Type B pancreatic cell (in vitro differentiated cells): ENCODE measurements around the gene CUL4B. TPM values are rescaled to one million over a fixed set of nuclear protein-coding genes. Genes with fewer than 3 reads are reported as not detected.

Experiments
- DNase-seq: peaks from one replicate; pipeline ENCODE4 v3.0.0; 2021; ENCODE audit warnings: mixed read lengths; ENCODE audit not compliant: unreplicated experiment; ENCODE audit errors: extremely low spot score
- H3K27ac Mint-ChIP-seq: 2 replicates; pipeline ENCODE4 v1.8.0; 2021; ENCODE audit warnings: mild to moderate bottlenecking, mixed read lengths
- H3K27me3 Mint-ChIP-seq: 2 replicates; pipeline ENCODE4 v1.8.0; 2021; ENCODE audit warnings: mixed read lengths
- H3K36me3 Mint-ChIP-seq: 2 replicates; pipeline ENCODE4 v1.8.0; 2021; ENCODE audit warnings: mixed read lengths
- H3K4me1 Mint-ChIP-seq: one replicate; pipeline ENCODE4 v1.8.0; 2021; ENCODE audit warnings: mixed read lengths; ENCODE audit not compliant: unreplicated experiment
- H3K4me3 Mint-ChIP-seq: 2 replicates; pipeline ENCODE4 v1.8.0; 2021; ENCODE audit warnings: mild to moderate bottlenecking, mixed read lengths
- H3K9me3 Mint-ChIP-seq: 2 replicates; pipeline ENCODE4 v1.8.0; 2021; ENCODE audit warnings: mixed read lengths
- CTCF ChIP-seq: fragments of 200-600 bp; sonication (generic); conservative IDR thresholded peaks from 2 replicates; pipeline ENCODE4 v1.5.0; 2021; ENCODE audit warnings: antibody characterized with exemption, mild to moderate bottlenecking
- total RNA-seq: library from RNA; stranded (reverse); gene quantifications from 2 replicates; pipeline ENCODE4 v1.2.1, GENCODE V29; 2021; ENCODE audit warnings: low replicate concordance

The CUL4B gene
- total RNA-seq, 1 donor from 2014 or later: 51.8 TPM

- Mint-ChIP-seq H3K4me1 (no peaks in the 10 kb centered on the region), H3K9me3 (no peaks in the 10 kb centered on the region), H3K36me3 (no peaks in the 10 kb centered on the region), H3K4me3 (no peak overlapping the region), H3K27me3 (no peaks in the 10 kb centered on the region), H3K27ac (no peak overlapping the region)
- TF ChIP-seq CTCF: no peak
- DNase-seq: no peak
Measured at GRCh38 chrX:120570011-120570600, 9.3 kb upstream of the CUL4B start.

- DNase-seq: no peak
- Mint-ChIP-seq H3K27ac (no peak overlapping the region), H3K9me3 (no peaks in the 10 kb centered on the region), H3K27me3 (no peaks in the 10 kb centered on the region), H3K4me3 (no peak overlapping the region), H3K4me1 (no peaks in the 10 kb centered on the region), H3K36me3 (no peaks in the 10 kb centered on the region)
- TF ChIP-seq CTCF: no peak
Measured at GRCh38 chrX:120568609-120569008, 7.8 kb upstream of the CUL4B start.

GRCh38 chrX:120568035-120568434 lies 7.3 kb upstream of the CUL4B start:
- peak overlapping the region; percentile 90 for H3K27ac Mint-ChIP-seq
- H3K9me3 Mint-ChIP-seq: no peaks in the 10 kb centered on the region
- no peaks in the 10 kb centered on the region for H3K4me1 Mint-ChIP-seq
- no peak for DNase-seq
- no peak for TF ChIP-seq CTCF
- no peak overlapping the region for H3K4me3 Mint-ChIP-seq
- no peaks in the 10 kb centered on the region for H3K36me3 Mint-ChIP-seq
- H3K27me3 Mint-ChIP-seq: no peaks in the 10 kb centered on the region

- DNase-seq: no peak
- no peaks in the 10 kb centered on the region for H3K27me3 Mint-ChIP-seq
- H3K4me1 Mint-ChIP-seq: peaks cover 5% of the 10 kb centered on the region
- no peak for TF ChIP-seq CTCF
- H3K4me3 Mint-ChIP-seq: no peak overlapping the region
- no peaks in the 10 kb centered on the region for H3K36me3 Mint-ChIP-seq
- no peaks in the 10 kb centered on the region for H3K9me3 Mint-ChIP-seq
- no peak overlapping the region for H3K27ac Mint-ChIP-seq
Measured at GRCh38 chrX:120566817-120567216, 6.1 kb upstream of the CUL4B start.

GRCh38 chrX:120564925-120565324 lies 4.2 kb upstream of the CUL4B start:
- Mint-ChIP-seq H3K4me3 (no peak overlapping the region), H3K27ac (no peak overlapping the region), H3K4me1 (peaks cover 5% of the 10 kb centered on the region), H3K27me3 (no peaks in the 10 kb centered on the region), H3K9me3 (no peaks in the 10 kb centered on the region), H3K36me3 (no peaks in the 10 kb centered on the region)
- DNase-seq: no peak
- no peak for TF ChIP-seq CTCF

GRCh38 chrX:120562569-120562926 lies 1.8 kb upstream of the CUL4B start:
- no peak for DNase-seq
- H3K27me3 Mint-ChIP-seq: no peaks in the 10 kb centered on the region
- no peak for TF ChIP-seq CTCF
- no peaks in the 10 kb centered on the region for H3K9me3 Mint-ChIP-seq
- peak overlapping the region; percentile 96 for H3K27ac Mint-ChIP-seq
- peaks cover 5% of the 10 kb centered on the region for H3K4me1 Mint-ChIP-seq
- no peaks in the 10 kb centered on the region for H3K36me3 Mint-ChIP-seq
- peak overlapping the region; percentile 98 for H3K4me3 Mint-ChIP-seq
